ENCODE results near the gene VCAN. TPM values are rescaled to one million over a fixed set of nuclear protein-coding genes. Genes with fewer than 3 reads are reported as not detected.

The VCAN gene
- total and polyA plus RNA-seq, 2 of the 8 experiments (the other 6 are each of a cell fraction or from before 2014, with no cell fraction given): 146 to 404 TPM

GRCh38 chr5:83474161-83474796 is 2.7 kb downstream of the VCAN start (continued):
- TF ChIP-seq CHD7 (IDR thresholded peaks at IDR 0.05; ENCODE audit: insufficient replicate concordance, low read length): no peak
- no peak for TF ChIP-seq CHD1 (IDR thresholded peaks at IDR 0.05; ENCODE audit: low read depth, low read length)
- TF ChIP-seq SRF (IDR thresholded peaks at IDR 0.05; ENCODE audit: low read depth, low read length): no peak; the same call in 1 of the 2 replicates
- TF ChIP-seq TAF1 (IDR thresholded peaks at IDR 0.05; ENCODE audit: low read depth, low read length): peak; percentile 66
- TF ChIP-seq POLR2AphosphoS5 (IDR thresholded peaks at IDR 0.05; ENCODE audit: low read depth, low read length): peak; percentile 81
- no peak for TF ChIP-seq CEBPB (IDR thresholded peaks at IDR 0.05; ENCODE audit: low read depth, low read length)
- TF ChIP-seq SIN3A (conservative IDR thresholded peaks at IDR 0.05 in 1 of 2, IDR thresholded peaks at IDR 0.05 in 1 of 2; ENCODE audit: low read depth in 1 of 2, low read length in 2 of 2): peak in 1 of 2 experiments; percentile 79; a peak in 1 of 4 replicates
- peak; percentile 24 for TF ChIP-seq SAP30 (IDR thresholded peaks at IDR 0.05; ENCODE audit: insufficient read depth, insufficient replicate concordance, low read length)
- peak; percentile 13; the same call in 1 of the 2 replicates for TF ChIP-seq CREB1 (IDR thresholded peaks at IDR 0.05)
- TF ChIP-seq BACH1 (IDR thresholded peaks at IDR 0.05; ENCODE audit: low read length): peak; percentile 34; the same call in 1 of the 2 replicates
- TF ChIP-seq EGR1 (IDR thresholded peaks at IDR 0.05; ENCODE audit: borderline replicate concordance, low read depth, low read length): peak; percentile 70; the same call in 1 of the 2 replicates

Data from H1 (cell line).